Gastroesophageal sphincter (tissue), 4 donors: ENCODE data around the gene ADAM23. TPM values are rescaled to one million over a fixed set of nuclear protein-coding genes. Genes with fewer than 3 reads are reported as not detected.

Experiments used
- ATAC-seq: fragments of 150-250 bp; one replicate; pipeline ENCODE4 v1.9.1; 2016; ENCODE audit warnings: mild to moderate bottlenecking, moderate library complexity
- H3K27ac ChIP-seq, 4 donors: fragments of 200-600 bp; sonication (generic) in 3 of 4; 1 replicate in 3 of 4; 2 replicates in 1 of 4; pipeline ENCODE4 v1.5.1; 2016 to 2019
- H3K27me3 ChIP-seq: fragments of 200-600 bp; sonication (generic); one replicate; pipeline ENCODE4 v1.5.1; 2019
- H3K36me3 ChIP-seq, 2 donors: fragments of 200-600 bp; sonication (generic); one replicate each; pipeline ENCODE4 v1.5.1; 2019; ENCODE audit warnings: control low read depth in 1 of 2
- H3K4me1 ChIP-seq, 3 donors: fragments of 200-600 bp; sonication (generic); 1 replicate in 2 of 3; 2 replicates in 1 of 3; pipeline ENCODE4 v1.5.1; 2016 to 2019; ENCODE audit warnings: control low read depth in 2 of 3
- H3K4me3 ChIP-seq, 2 donors: fragments of 200-600 bp; sonication (generic); one replicate each; pipeline ENCODE4 v1.5.1; 2019; ENCODE audit warnings: mild to moderate bottlenecking in 1 of 2, moderate library complexity in 1 of 2
- H3K9me3 ChIP-seq, 3 donors: fragments of 200-600 bp; sonication (generic); one replicate each; pipeline ENCODE4 v1.5.1; 2017 to 2019; ENCODE audit warnings: control low read depth in 2 of 3
- CTCF ChIP-seq, 4 experiments: fragments of 200-600 bp in 2 of 4; fragments of 450-650 bp in 2 of 4; sonication (generic) in 1 of 4; IDR thresholded peaks; one replicate each; pipeline ENCODE4 v1.5.1; 2017 to 2019; ENCODE audit warnings: antibody characterized with exemption in 4 of 4, mild to moderate bottlenecking in 2 of 4, moderate library complexity in 2 of 4
- EP300 ChIP-seq: sonication (generic); formaldehyde crosslinking; IDR thresholded peaks from one replicate; pipeline ENCODE4 v1.6.1; 2017; ENCODE audit warnings: antibody characterized with exemption, mild to moderate bottlenecking
- POLR2A ChIP-seq, 2 donors: fragments of 450-650 bp; IDR thresholded peaks; one replicate each; pipeline ENCODE4 v1.6.1; 2017; ENCODE audit warnings: antibody characterized with exemption in 2 of 2, mild to moderate bottlenecking in 2 of 2, moderate library complexity in 1 of 2
- POLR2AphosphoS5 ChIP-seq: sonication (generic); formaldehyde crosslinking; IDR thresholded peaks from one replicate; pipeline ENCODE4 v1.6.1; 2017; ENCODE audit warnings: antibody characterized with exemption
- WGBS, 2 donors: methylation state at CpG; one replicate each; pipeline ENCODE4 v1.1.5; 2018; ENCODE audit warnings: low coverage in 1 of 2; 5-methylcytosine and 5-hydroxymethylcytosine counted together
- total RNA-seq, 4 donors: library from RNA; depleted of rRNA; stranded (reverse); fragments of >200 nt; gene quantifications; one replicate each; pipeline ENCODE4 v1.1.0, GENCODE V29; 2016

Gene ADAM23
- total RNA-seq, 4 donors from 2014 or later: 2.4 to 4.0 (median 3.5) TPM

GRCh38 chr2:206424134-206424533 is 19.2 kb upstream of the ADAM23 start:
- Histone ChIP-seq H3K27me3 (no peaks in the 10 kb centered on the region), H3K4me3 (no peak overlapping the region), H3K4me1 (no peaks in the 10 kb centered on the region), H3K27ac (no peak overlapping the region), H3K36me3 (no peaks in the 10 kb centered on the region), H3K9me3 (no peaks in the 10 kb centered on the region)
- ATAC-seq: no peak
- TF ChIP-seq EP300: no peak
- TF ChIP-seq POLR2AphosphoS5: no peak
- no peak for TF ChIP-seq POLR2A (IDR thresholded peaks at IDR 0.05)
- no peak for TF ChIP-seq CTCF (IDR thresholded peaks at IDR 0.05)
- 52 to 60% methylated on average over 2 to 3 of the region's 3 CpGs for WGBS, 2 donors

DNA sequence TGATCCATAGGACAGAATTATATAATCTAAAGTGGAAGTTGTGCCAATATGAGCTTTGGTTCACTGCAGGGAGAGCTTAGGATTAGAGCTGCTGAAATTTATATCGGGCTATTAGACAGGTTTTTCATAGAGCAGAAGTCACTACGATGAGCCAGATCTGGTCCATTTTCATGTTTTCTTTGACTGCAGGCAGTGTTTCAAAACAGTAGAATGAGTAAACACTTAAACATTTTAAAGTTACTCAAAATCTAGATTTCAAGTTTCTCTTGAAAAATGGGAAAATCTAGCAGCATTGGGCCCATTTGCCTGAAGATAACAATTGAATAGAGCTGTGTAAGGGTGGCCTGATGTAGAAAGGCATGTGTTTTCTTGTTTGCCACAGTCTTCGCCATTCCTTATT is 14.5 kb upstream of the ADAM23 start:
- Histone ChIP-seq H3K9me3 (no peaks in the 10 kb centered on the region), H3K4me3 (no peak overlapping the region), H3K27ac (no peak overlapping the region), H3K27me3 (no peaks in the 10 kb centered on the region), H3K36me3 (no peaks in the 10 kb centered on the region), H3K4me1 (no peaks in the 10 kb centered on the region)
- no peak for ATAC-seq
- 88 to 96% methylated on average over 3 of the region's 3 CpGs for WGBS, 2 donors
- TF ChIP-seq EP300: no peak
- no peak for TF ChIP-seq CTCF (IDR thresholded peaks at IDR 0.05)
- TF ChIP-seq POLR2A (IDR thresholded peaks at IDR 0.05): no peak
- no peak for TF ChIP-seq POLR2AphosphoS5

DNA sequence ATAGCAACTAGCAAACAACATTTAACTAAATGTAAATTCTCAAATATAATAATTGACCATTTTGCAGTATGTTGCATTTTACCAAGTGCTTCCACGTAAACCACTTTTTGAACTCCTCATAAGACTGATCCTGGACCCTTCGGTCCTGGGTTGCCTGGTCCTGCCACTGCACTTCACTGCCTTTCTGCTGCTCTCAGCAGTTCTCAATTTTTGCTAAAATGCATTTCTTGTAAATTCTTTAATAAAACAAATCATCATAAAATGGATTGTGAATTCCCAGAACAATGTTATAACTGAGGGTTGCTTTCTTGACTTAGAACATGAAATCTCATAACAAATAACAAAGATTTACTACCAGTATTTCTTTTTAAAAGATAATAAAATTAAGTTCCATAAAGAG is 12.9 kb upstream of the ADAM23 start:
- TF ChIP-seq EP300: no peak
- no peak for TF ChIP-seq POLR2A (IDR thresholded peaks at IDR 0.05)
- no peak for TF ChIP-seq CTCF (IDR thresholded peaks at IDR 0.05)
- TF ChIP-seq POLR2AphosphoS5: no peak
- Histone ChIP-seq H3K4me1 (no peaks in the 10 kb centered on the region), H3K4me3 (no peak overlapping the region), H3K36me3 (no peaks in the 10 kb centered on the region), H3K27ac (no peak overlapping the region), H3K9me3 (no peaks in the 10 kb centered on the region), H3K27me3 (no peaks in the 10 kb centered on the region)
- 94% methylated on average over 2 of the region's 2 CpGs for WGBS, 2 donors
- no peak for ATAC-seq

GRCh38 chr2:206431439-206431838 is 11.9 kb upstream of the ADAM23 start:
- no peaks in the 10 kb centered on the region for H3K27me3 ChIP-seq
- H3K27ac ChIP-seq: no peak overlapping the region
- no peaks in the 10 kb centered on the region for H3K4me1 ChIP-seq
- H3K36me3 ChIP-seq: no peaks in the 10 kb centered on the region
- H3K9me3 ChIP-seq: no peaks in the 10 kb centered on the region
- WGBS, 2 donors: 73 to 78% methylated on average over 3 of the region's 3 CpGs
- no peak overlapping the region for H3K4me3 ChIP-seq
- TF ChIP-seq POLR2AphosphoS5 (no peak), CTCF (IDR thresholded peaks at IDR 0.05) (no peak), EP300 (no peak), POLR2A (IDR thresholded peaks at IDR 0.05) (no peak)
- ATAC-seq: no peak

DNA sequence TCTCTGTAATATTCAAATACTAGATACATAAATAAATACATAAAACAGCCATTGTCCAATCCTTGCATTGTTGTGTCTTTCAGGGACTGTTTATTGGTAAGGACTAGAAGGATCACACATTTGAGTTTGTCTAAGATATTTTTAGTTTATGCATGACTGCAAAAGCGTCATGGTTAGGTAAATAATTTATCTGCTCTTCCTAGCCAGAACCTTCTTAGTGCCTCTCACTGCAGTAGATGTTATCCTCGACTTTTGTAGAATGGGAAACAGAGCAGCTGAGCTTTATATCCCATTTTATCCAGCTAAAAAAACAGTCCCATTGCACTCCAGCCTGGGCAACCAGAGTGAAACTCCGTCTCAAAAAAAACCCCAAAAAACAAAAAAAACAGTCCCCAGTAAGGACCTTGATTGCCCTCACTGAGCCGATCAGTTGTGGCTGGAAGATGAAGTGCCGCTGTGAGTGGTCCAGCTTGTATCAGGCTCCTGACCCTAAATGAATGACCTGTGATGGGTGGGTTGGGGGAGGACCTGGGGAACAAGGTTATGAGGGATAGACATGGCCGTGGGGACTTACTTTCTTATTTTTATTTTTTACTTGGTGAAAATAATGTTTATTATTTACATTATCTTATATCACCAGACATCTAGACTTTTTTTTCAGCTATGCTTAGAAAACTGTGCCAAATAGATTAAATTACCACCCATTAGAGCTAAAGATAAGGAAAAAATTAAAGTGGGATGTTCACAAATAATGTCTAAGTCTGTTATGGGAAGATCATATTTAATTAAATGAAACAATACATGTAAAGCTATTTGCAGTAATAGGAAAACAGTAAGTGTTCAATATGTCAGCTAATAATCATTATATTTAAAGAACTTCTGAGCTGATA is 10.9 kb upstream of the ADAM23 start:
- H3K27me3 ChIP-seq: peaks cover 4% of the 10 kb centered on the region
- H3K27ac ChIP-seq: no peak overlapping the region
- H3K4me3 ChIP-seq: no peak overlapping the region
- no peaks in the 10 kb centered on the region for H3K9me3 ChIP-seq
- no peak for ATAC-seq
- no peaks in the 10 kb centered on the region for H3K4me1 ChIP-seq
- no peaks in the 10 kb centered on the region for H3K36me3 ChIP-seq
- 60% methylated on average over 5 to 6 of the region's 6 CpGs for WGBS, 2 donors
- no peak for TF ChIP-seq POLR2A (IDR thresholded peaks at IDR 0.05)
- no peak for TF ChIP-seq CTCF (IDR thresholded peaks at IDR 0.05)
- TF ChIP-seq EP300: no peak
- TF ChIP-seq POLR2AphosphoS5: no peak
